Mucosa of stomach (tissue), 1 donor: Measurements from ENCODE around the gene SESN3.
"Not testable (repeated sequence)": the region's sequence is repeated elsewhere in the genome, so short reads cannot be mapped to it uniquely, and the experiment has no call there.

Experiments
- H3K27me3 ChIP-seq: one replicate; pipeline ENCODE4 v1.7.0; 2013; ENCODE audit warnings: mild to moderate bottlenecking, low read length; ENCODE audit not compliant: control insufficient read depth, insufficient read depth
- H3K36me3 ChIP-seq: one replicate; pipeline ENCODE4 v1.7.0; 2013; ENCODE audit warnings: low read length; ENCODE audit not compliant: control insufficient read depth, insufficient read depth
- H3K4me1 ChIP-seq: one replicate; pipeline ENCODE4 v1.7.0; 2013; ENCODE audit warnings: mild to moderate bottlenecking, low read length; ENCODE audit not compliant: control insufficient read depth, insufficient read depth
- H3K4me3 ChIP-seq: one replicate; pipeline ENCODE4 v1.7.0; 2013; ENCODE audit warnings: low read length
- H3K9ac ChIP-seq: one replicate; pipeline ENCODE4 v1.7.0; 2013; ENCODE audit warnings: mild to moderate bottlenecking, low read length, moderate library complexity
- H3K9me3 ChIP-seq: one replicate; pipeline ENCODE4 v1.7.0; 2013; ENCODE audit warnings: mild to moderate bottlenecking, low read length, moderate library complexity; ENCODE audit not compliant: control insufficient read depth
- donor health status: Pancreatic carcinoma.

The SESN3 gene

DNA sequence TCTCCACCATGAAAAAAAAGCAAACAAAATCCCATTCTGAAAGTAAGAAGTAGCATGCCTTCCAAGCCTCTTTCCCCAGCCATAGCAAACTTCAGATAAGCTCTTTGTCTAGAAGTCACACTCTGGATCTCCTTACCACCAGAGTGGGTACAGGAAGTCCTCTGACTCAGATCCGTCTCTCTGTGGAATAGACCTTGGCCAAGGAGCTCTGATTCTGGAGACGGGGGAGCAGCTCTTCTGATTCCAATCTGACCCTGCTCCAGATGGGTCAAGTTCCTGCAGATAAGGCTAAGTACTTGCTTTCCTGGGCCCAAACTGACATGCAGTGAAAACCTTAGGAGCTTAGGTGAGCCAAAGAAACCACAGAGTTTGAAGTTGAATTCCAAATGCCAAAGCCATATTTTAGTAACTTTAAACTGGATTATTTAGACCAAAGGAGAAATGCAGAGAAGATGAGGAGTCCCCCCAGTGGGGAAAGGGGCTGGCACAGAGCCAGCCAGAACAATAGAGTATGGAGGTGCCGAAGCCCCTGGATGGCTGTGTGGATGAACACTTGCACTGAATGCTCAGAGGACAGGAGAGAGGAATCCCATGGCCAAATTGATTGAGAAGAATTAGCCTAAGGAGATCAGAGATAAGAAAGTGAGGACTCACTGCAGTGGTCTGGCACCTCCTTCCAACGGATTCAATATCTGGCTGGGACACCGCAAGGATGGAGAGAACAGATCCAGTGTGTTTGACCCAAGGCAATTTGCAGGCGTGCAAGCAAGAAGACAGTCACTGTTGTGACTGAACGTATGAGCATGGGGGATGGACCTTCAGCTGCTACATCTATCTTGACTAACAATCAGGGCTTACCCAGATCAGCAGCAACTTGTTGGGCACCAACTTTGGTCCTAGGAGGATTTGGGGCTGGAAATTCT is 86.4 kb downstream of the SESN3 start:
- Histone ChIP-seq H3K9ac (no peak overlapping the region), H3K36me3 (no peaks in the 10 kb centered on the region), H3K9me3 (no peaks in the 10 kb centered on the region), H3K4me1 (peaks cover 7% of the 10 kb centered on the region), H3K4me3 (no peak overlapping the region), H3K27me3 (no peaks in the 10 kb centered on the region)

DNA sequence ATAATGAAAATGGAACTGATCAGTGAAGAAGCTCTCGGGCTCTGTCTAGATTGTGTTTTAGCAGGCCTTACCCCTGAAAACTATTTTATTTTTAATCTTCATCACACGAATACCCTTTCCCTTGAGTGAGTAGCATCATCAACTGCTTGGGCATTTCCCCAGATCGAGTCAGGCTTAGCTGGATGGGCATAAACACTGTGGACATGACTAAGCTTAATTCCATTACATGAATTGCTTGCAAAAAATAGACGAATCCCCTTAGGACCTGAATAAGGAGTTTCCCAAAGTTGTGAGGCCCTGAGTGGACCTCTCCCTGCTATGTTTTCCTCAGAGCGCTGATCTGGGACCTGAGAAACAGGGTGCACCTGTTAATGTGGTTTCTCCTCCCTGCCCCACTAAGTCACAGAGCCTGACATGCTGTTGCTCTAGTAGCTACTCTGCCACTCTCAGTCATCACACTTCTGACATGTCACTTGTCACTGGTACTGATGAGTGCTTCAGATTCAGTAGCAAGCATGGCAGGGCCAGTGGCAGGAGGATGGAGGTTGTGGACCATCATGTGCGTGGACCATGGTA is 87.8 kb downstream of the SESN3 start:
- Histone ChIP-seq H3K9ac (no peak overlapping the region), H3K36me3 (no peaks in the 10 kb centered on the region), H3K9me3 (no peaks in the 10 kb centered on the region), H3K4me1 (peaks cover 5% of the 10 kb centered on the region), H3K27me3 (no peaks in the 10 kb centered on the region), H3K4me3 (no peak overlapping the region)

DNA sequence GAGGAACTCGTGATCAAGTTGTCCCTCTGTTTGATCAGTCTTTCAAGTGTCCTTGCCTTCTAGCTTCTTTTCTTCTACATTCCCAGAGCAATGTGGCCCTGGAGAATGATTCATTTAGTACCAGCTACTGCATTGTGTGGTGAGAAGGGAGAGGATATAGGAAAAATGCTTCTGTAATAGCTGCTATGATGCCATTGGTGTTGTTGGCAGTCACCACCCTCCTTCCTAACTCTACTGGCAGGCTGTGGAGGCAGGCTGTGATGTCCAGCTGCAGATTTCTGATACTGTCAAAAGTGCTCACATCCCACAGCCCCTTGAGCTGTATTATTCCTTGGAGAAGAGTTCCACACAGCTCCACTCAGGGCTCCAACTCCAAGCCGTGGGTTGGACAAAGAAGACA is 88.6 kb downstream of the SESN3 start:
- H3K4me3 ChIP-seq: no peak overlapping the region
- peaks cover under 1% of the 10 kb centered on the region for H3K4me1 ChIP-seq
- H3K9me3 ChIP-seq: no peaks in the 10 kb centered on the region
- no peaks in the 10 kb centered on the region for H3K27me3 ChIP-seq
- H3K9ac ChIP-seq: no peak overlapping the region
- no peaks in the 10 kb centered on the region for H3K36me3 ChIP-seq

DNA sequence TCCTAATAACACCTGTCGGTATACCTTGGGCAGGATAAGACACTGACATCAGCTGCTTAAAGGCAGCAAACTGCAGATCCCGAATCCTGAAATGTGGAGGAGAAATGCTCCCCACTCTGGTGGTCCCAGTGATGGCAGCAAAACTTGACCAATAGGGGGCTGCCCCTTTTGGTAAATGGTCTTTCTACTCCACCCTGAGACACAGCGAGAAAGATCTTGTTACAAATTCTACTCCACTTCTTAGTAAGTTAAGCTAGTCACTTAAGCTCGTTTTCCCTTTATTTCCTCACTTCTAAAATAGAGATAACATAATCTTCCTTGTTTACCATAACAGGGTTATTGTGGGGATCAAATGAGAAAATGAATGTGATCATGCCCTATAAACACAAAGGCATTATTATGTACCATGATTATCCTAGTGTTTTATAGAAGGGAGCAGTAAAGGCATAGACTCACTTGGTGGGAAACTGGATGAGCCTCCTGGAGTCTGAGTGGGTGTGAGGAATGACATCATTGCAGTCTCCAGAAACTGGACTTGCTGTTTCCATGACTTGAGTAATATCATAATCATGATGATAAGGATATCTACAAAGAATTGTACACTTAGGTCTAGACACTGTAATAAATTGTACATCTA is 90.5 kb downstream of the SESN3 start:
- H3K27me3 ChIP-seq: no peaks in the 10 kb centered on the region
- H3K9ac ChIP-seq: no peak overlapping the region
- no peaks in the 10 kb centered on the region for H3K4me1 ChIP-seq
- H3K9me3 ChIP-seq: no peaks in the 10 kb centered on the region
- no peaks in the 10 kb centered on the region for H3K36me3 ChIP-seq
- H3K4me3 ChIP-seq: no peak overlapping the region

DNA sequence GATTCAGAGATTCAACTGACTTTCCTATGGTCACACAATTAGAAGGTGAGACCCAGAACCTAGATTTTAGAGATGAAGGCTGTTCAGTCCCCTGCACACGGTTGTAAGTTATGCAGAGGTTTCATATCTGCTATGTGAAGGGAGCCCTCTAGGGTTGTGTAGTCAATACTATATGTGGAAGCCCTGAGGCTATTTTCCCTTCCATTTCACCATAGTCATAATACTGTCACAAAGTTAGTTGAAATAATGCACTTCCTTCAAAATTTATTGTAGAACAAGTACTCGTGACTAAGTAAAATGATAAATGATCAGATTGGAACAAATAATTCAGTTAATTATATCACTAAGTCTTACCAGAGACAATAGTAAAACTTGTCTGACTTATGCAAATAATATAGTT is 92.6 kb downstream of the SESN3 start:
- Histone ChIP-seq H3K9me3 (no peaks in the 10 kb centered on the region), H3K4me3 (no peak overlapping the region), H3K27me3 (no peaks in the 10 kb centered on the region), H3K4me1 (no peaks in the 10 kb centered on the region), H3K36me3 (no peaks in the 10 kb centered on the region), H3K9ac (no peak overlapping the region)

DNA sequence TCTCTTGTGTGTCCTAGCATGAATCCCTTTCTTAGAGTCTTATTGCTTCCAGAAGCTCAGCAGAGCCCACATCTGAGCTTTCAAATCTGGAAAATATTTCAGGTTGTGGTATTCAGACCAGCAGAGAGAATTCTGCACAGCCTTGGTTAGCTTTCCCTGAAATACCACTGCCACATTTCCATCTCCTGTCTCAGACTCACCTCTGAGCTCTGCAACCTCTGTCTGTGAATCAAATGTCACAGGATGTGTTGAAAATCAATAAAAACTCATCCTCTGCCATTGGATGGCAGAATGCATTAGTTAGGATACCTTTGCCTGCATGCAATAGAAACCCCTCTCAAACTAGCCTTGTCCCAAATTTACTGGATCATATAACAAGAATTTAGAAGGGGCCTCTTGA is 93.7 kb downstream of the SESN3 start:
- no peak overlapping the region for H3K9ac ChIP-seq
- H3K4me3 ChIP-seq: no peak overlapping the region
- no peaks in the 10 kb centered on the region for H3K4me1 ChIP-seq
- H3K9me3 ChIP-seq: no peaks in the 10 kb centered on the region
- no peaks in the 10 kb centered on the region for H3K36me3 ChIP-seq
- no peaks in the 10 kb centered on the region for H3K27me3 ChIP-seq

DNA sequence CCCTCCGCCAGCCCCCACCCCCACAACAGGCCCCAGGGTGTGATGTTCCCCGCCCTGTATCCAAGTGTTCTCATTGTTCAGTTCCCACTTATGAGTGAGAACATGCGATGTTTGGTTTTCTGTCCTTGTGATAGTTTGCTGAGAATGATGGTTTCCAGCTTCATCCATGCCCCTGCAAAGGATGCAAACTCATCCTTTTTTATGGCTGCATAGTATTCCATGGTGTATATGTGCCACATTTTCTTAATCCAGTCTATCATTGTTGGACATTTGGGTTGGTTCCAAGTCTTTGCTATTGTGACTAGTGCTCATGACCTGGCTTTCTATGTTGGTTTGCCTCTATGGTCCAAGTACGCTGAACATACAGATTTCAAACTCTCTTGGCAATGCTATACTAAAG is 94.3 kb downstream of the SESN3 start:
- not testable (repeated sequence) for H3K9ac ChIP-seq, H3K4me3 ChIP-seq, H3K9me3 ChIP-seq, H3K27me3 ChIP-seq, H3K4me1 ChIP-seq, H3K36me3 ChIP-seq

DNA sequence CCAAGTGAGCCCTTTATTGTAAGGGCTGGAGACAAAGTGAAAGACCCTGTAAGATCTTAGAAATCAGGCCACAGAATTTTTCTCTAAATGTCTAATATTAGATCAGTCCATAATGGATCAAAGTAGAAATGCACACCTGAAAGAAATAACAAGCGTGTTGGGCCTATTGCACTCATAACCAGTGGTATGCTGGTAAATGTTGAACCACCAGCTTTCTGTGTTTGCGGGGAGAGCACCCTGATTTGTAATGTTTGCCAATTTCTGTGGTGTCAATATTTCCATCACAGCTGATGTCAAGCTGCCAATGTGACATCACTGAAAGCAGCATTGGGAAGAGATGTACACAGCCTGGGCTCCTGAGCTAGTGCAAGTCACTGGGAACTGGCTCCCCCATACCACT is 95.1 kb downstream of the SESN3 start:
- H3K4me3 ChIP-seq: no peak overlapping the region
- H3K4me1 ChIP-seq: no peaks in the 10 kb centered on the region
- no peaks in the 10 kb centered on the region for H3K27me3 ChIP-seq
- no peaks in the 10 kb centered on the region for H3K9me3 ChIP-seq
- H3K9ac ChIP-seq: no peak overlapping the region
- no peaks in the 10 kb centered on the region for H3K36me3 ChIP-seq

DNA sequence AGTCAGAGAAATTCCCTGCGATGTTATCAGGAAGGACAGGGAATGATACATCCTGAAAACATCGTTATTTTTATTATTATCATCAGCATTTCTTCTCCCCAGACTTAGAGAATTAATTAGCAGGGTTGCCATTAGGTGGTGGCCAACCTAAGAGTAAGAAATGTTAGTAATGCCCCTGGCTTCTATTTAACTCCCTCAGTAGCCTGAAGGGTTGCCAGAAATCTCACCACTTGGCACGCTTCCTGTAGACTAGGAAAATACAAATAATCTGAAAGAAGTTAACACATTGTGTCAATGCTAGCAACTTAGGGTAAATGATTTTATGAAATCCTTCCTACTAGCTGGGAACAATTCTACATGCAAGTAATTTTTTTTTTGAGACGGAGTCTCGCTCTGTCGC is 95.8 kb downstream of the SESN3 start:
- H3K9me3 ChIP-seq: no peaks in the 10 kb centered on the region
- no peak overlapping the region for H3K9ac ChIP-seq
- H3K4me1 ChIP-seq: no peaks in the 10 kb centered on the region
- H3K4me3 ChIP-seq: no peak overlapping the region
- no peaks in the 10 kb centered on the region for H3K36me3 ChIP-seq
- H3K27me3 ChIP-seq: no peaks in the 10 kb centered on the region

DNA sequence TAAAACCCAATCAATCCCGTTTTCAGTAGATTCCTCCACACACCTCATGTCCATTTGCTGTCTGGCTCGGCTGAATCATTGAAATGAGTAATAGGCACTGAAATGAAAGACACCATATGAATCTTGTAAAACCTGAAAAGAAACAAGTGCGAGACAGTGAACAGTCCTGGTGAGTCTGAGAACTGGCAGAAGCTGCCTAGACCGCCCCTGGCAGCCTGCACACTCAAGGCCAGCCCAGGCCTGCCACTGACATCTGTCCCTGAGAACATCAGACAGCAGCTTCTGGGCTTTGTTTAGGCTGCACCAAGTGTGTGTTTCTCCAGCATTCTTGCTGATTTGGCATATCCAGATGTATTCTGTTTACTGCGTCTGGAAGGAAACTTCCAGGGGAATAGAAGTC is 96.5 kb downstream of the SESN3 start:
- H3K9ac ChIP-seq: no peak overlapping the region
- no peaks in the 10 kb centered on the region for H3K9me3 ChIP-seq
- no peaks in the 10 kb centered on the region for H3K4me1 ChIP-seq
- H3K27me3 ChIP-seq: no peaks in the 10 kb centered on the region
- H3K4me3 ChIP-seq: no peak overlapping the region
- no peaks in the 10 kb centered on the region for H3K36me3 ChIP-seq

DNA sequence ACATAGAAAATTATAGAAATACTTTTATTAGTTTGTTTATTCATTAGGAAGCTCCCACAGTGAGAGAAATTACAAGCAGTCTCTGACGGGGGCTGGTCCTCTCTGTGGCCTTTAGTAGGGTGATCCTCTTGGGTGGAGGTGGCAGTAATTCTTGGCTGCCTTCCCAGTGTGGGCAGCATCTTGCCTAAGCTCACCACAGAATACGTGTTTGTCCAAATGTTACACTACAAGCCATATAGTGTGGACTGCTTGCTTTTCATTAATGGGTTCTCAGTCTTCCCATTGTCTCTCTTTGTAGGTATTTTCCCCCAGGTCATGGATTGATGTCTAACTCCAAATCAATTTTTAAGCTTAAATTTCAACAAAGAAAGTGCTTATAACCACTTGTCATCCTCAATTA is 98.0 kb downstream of the SESN3 start:
- Histone ChIP-seq H3K9ac (no peak overlapping the region), H3K27me3 (no peaks in the 10 kb centered on the region), H3K36me3 (no peaks in the 10 kb centered on the region), H3K4me3 (no peak overlapping the region), H3K9me3 (no peaks in the 10 kb centered on the region), H3K4me1 (no peaks in the 10 kb centered on the region)

DNA sequence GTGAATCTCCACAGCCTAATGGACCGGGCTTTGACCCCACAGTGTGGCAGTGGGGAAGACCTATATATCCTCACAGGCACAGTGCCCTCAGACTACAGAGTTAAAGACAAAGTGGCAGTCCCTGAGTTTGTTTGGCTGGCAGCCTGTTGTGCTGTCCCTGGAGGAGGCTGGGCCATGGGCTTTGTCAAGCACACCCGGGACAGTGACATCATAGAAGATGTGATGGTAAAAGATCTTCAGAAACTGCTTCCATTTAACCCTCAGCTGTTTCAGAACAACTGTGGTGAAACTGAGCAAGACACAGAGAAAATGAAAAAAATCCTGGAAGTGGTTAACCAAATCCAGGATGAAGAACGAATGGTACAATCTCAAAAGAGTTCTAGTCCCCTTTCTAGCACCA is 102.4 kb downstream of the SESN3 start:
- Histone ChIP-seq H3K9ac (no peak overlapping the region), H3K27me3 (no peaks in the 10 kb centered on the region), H3K9me3 (no peaks in the 10 kb centered on the region), H3K36me3 (no peaks in the 10 kb centered on the region), H3K4me3 (no peak overlapping the region), H3K4me1 (no peaks in the 10 kb centered on the region)
